PC-3 (cell line): ENCODE data around the gene NXPE2. TPM values are rescaled to one million over a fixed set of nuclear protein-coding genes. Genes with fewer than 3 reads are reported as not detected.

Experiments
- ATAC-seq: fragments of 200-7000 bp; cut with Tn5 transposase; 2 replicates; pipeline ENCODE4 v1.9.1; 2020; ENCODE audit warnings: mild to moderate bottlenecking, moderate library complexity
- BruUV-seq: library from RNA; stranded (reverse); fragments of 400-500 nt; replicated peaks from 2 replicates; lab custom pipeline; 2021; lab: Mats Ljungman, UMichigan
- CTCF ChIA-PET: fragments of 300-600 bp; sonication (Branson Sonifier 250); formaldehyde crosslinking; loops from one replicate; lab custom pipeline; 2022; ENCODE audit warnings: antibody characterized with exemption; lab: Charles Lee
- POLR2A ChIA-PET: fragments of 300-600 bp; sonication (Branson Sonifier 250); formaldehyde crosslinking; loops from one replicate; lab custom pipeline; 2022; ENCODE audit warnings: antibody characterized with exemption; ENCODE audit not compliant: unreplicated experiment; lab: Charles Lee
- DNase-seq: peaks from one replicate; pipeline ENCODE4 v3.0.0-alpha.2; 2015
- H2AFZ ChIP-seq: fragments of 300-600 bp; sonication (generic); 2 replicates; pipeline ENCODE4 v1.6.0; 2016; ENCODE audit warnings: antibody characterized with exemption, low read length
- H3F3A ChIP-seq: fragments of 300-600 bp; sonication (generic); one replicate; pipeline ENCODE4 v1.6.0; 2017; ENCODE audit warnings: antibody characterized with exemption, low read length, control low read depth, mild to moderate bottlenecking; ENCODE audit not compliant: unreplicated experiment
- H3K27ac ChIP-seq: fragments of 300-600 bp; sonication (generic); 2 replicates; pipeline ENCODE4 v1.5.1; 2016; ENCODE audit warnings: mild to moderate bottlenecking, low read length
- H3K27me3 ChIP-seq: fragments of 300-600 bp; sonication (generic); 2 replicates; pipeline ENCODE4 v1.6.1; 2016; ENCODE audit warnings: low read length, mixed read lengths
- H3K36me3 ChIP-seq: fragments of 300-600 bp; sonication (generic); 2 replicates; pipeline ENCODE4 v1.6.1; 2016; ENCODE audit warnings: low read depth, mixed run types, low read length, mixed read lengths
- H3K4me1 ChIP-seq: fragments of 300-600 bp; sonication (generic); 2 replicates; pipeline ENCODE4 v1.5.1; 2016; ENCODE audit warnings: low read length; ENCODE audit not compliant: insufficient read depth
- H3K4me2 ChIP-seq: fragments of 300-600 bp; sonication (generic); 2 replicates; pipeline ENCODE4 v1.6.0; 2016; ENCODE audit warnings: low read length
- H3K4me3 ChIP-seq: fragments of 300-600 bp; sonication (generic); 2 replicates; pipeline ENCODE4 v1.5.1; 2016; ENCODE audit warnings: mild to moderate bottlenecking, low read length, mixed read lengths
- H3K79me2 ChIP-seq: fragments of 300-600 bp; sonication (generic); 2 replicates; pipeline ENCODE4 v1.6.1; 2017; ENCODE audit warnings: low read length, mixed read lengths
- H3K9ac ChIP-seq: fragments of 300-600 bp; sonication (generic); 2 replicates; pipeline ENCODE4 v1.6.0; 2016; ENCODE audit warnings: mild to moderate bottlenecking, low read length
- H3K9me2 ChIP-seq: fragments of 300-600 bp; sonication (generic); replicated peaks from 2 replicates; pipeline ENCODE4 v1.6.1; 2016; ENCODE audit warnings: mixed run types, low read length, mixed read lengths
- H3K9me3 ChIP-seq: fragments of 300-600 bp; sonication (generic); 2 replicates; pipeline ENCODE4 v1.6.1; 2016; ENCODE audit warnings: low read length, mixed read lengths
- H4K20me1 ChIP-seq: fragments of 300-600 bp; sonication (generic); 2 replicates; pipeline ENCODE4 v1.6.1; 2016; ENCODE audit warnings: low read length, mixed read lengths
- EZH2 ChIP-seq: fragments of 300-600 bp; sonication (generic); IDR thresholded peaks from one replicate; pipeline ENCODE4 v1.6.1; 2017; ENCODE audit warnings: antibody characterized with exemption, mild to moderate bottlenecking, low read length; ENCODE audit not compliant: unreplicated experiment
- EZH2phosphoT487 ChIP-seq: fragments of 300-600 bp; sonication (generic); IDR thresholded peaks from 2 replicates; pipeline ENCODE4 v1.6.1; 2018; ENCODE audit warnings: mild to moderate bottlenecking, antibody characterized with exemption, low read length, borderline replicate concordance
- intact Hi-C: fragments of 100-400 bp; cut with micrococcal nuclease; formaldehyde crosslinking; loops from 2 replicates; pipeline ENCODE4 v1.9.0; 2023
- total RNA-seq: library from RNA; depleted of rRNA; stranded (reverse); fragments of >200 nt; gene quantifications from 2 replicates; pipeline ENCODE4 v1.2.3, GENCODE V29; 2014
- TF ChIP-seq, protein P1 (sequence below): fragments of 300-600 bp; sonication (generic); conservative IDR thresholded peaks from 2 replicates; pipeline ENCODE4 v1.5.1; 2017; ENCODE audit warnings: antibody characterized with exemption, low read depth, mild to moderate bottlenecking, low read length

NXPE2 gene
- total RNA-seq, 1 experiment from 2014 or later: not detected

DNA sequence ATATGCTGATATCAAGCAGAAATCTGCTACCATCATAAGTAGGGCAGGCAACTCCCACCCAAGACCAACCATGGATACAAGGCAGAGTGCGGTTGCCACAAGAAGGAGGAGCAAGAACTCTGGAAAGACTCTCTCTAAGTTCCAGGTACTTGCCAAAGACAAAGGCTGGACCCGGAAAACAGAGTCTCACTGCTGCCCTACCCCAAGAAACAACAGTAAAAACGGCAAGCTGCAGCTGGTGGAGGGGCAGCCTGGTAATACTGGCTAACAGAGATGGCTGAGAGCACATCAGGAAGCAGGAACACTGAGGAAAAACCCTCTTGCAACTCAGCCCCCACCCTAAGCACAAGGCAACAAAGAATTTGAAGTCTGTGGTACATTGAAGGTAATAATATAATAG, 27.7 kb upstream of the NXPE2 start:
- CTCF ChIA-PET: no interaction called here
- Histone ChIP-seq H2AFZ (no peak overlapping the region), H3K79me2 (no peaks in the 10 kb centered on the region), H3K36me3 (no peaks in the 10 kb centered on the region), H3K4me2 (no peak overlapping the region), H4K20me1 (no peaks in the 10 kb centered on the region), H3K27ac (no peak overlapping the region), H3K9ac (no peak overlapping the region), H3K4me1 (no peaks in the 10 kb centered on the region), H3K9me3 (no peaks in the 10 kb centered on the region), H3K9me2 (no peaks in the 10 kb centered on the region), H3K4me3 (no peak overlapping the region), H3F3A (no peaks in the 10 kb centered on the region), H3K27me3 (no peaks in the 10 kb centered on the region)
- POLR2A ChIA-PET: no interaction called here
- no peak for DNase-seq
- TF ChIP-seq, protein P1, sequence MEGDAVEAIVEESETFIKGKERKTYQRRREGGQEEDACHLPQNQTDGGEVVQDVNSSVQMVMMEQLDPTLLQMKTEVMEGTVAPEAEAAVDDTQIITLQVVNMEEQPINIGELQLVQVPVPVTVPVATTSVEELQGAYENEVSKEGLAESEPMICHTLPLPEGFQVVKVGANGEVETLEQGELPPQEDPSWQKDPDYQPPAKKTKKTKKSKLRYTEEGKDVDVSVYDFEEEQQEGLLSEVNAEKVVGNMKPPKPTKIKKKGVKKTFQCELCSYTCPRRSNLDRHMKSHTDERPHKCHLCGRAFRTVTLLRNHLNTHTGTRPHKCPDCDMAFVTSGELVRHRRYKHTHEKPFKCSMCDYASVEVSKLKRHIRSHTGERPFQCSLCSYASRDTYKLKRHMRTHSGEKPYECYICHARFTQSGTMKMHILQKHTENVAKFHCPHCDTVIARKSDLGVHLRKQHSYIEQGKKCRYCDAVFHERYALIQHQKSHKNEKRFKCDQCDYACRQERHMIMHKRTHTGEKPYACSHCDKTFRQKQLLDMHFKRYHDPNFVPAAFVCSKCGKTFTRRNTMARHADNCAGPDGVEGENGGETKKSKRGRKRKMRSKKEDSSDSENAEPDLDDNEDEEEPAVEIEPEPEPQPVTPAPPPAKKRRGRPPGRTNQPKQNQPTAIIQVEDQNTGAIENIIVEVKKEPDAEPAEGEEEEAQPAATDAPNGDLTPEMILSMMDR: no peak
- TF ChIP-seq EZH2 (no peak), EZH2phosphoT487 (no peak)
- intact Hi-C loops: no loop called here
- BruUV-seq: no TSS peak
- ATAC-seq: no peak

DNA sequence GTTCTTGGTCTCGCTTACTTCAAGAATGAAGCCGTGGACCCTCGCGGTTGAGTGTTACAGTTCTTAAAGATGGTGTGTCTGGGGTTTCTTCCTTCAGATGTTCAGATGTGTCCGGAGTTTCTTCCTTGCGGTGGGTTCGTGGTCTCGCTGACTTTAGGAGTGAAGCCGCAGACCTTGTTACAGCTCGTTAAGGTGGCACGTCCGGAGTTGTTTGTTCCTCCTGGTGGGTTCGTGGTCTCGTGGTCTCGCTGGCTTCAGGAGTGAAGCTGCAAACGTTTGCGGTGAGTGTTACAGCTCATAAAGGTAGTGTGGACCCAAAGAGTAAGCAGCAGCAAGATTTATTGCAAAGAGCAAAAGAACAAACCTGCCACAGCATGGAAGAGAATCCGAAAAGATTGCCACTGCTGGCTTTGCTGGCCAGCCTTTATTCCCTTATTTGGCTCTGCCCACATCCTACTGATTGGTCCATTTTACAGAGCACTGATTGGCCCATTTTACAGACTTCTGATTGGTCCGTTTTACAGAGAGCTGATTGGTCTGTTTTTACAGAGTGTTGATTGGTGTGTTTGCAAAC, 27.1 kb upstream of the NXPE2 start:
- no peak for ATAC-seq
- no peaks in the 10 kb centered on the region for H3K9me3 ChIP-seq
- H3K4me3 ChIP-seq: no peak overlapping the region
- H3K36me3 ChIP-seq: no peaks in the 10 kb centered on the region
- TF ChIP-seq EZH2 (no peak), EZH2phosphoT487 (no peak)
- TF ChIP-seq, protein P1: no peak
- no TSS peak for BruUV-seq
- no peaks in the 10 kb centered on the region for H3K79me2 ChIP-seq
- H3K27ac ChIP-seq: no peak overlapping the region
- no peak overlapping the region for H3K4me2 ChIP-seq
- no peaks in the 10 kb centered on the region for H3K27me3 ChIP-seq
- no peak for DNase-seq
- no peaks in the 10 kb centered on the region for H3K9me2 ChIP-seq
- ChIA-PET POLR2A (no interaction called here), CTCF (no interaction called here)
- no peak overlapping the region for H3K9ac ChIP-seq
- H3K4me1 ChIP-seq: no peaks in the 10 kb centered on the region
- H4K20me1 ChIP-seq: no peaks in the 10 kb centered on the region
- intact Hi-C loops: no loop called here
- H3F3A ChIP-seq: no peaks in the 10 kb centered on the region
- no peak overlapping the region for H2AFZ ChIP-seq

DNA sequence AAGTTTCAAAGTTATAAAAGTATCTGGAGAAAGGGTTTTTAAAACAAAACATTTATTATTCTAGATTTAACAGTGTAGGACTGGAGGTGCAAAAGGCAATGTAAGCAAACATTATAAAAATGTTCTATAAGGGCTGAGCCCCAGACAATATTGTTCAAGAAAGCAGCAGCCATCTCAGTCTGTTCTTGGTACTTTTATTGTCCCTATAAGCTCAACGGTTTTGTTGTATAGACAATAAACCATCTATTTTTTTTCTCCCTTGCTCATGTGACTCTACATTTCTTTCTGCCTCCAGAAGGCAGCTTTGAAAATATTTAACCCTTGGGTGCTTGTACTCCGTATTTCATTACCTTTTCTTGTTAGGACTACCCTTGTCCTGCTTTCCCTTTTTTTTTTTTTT, 25.2 kb upstream of the NXPE2 start:
- Histone ChIP-seq H3K4me1 (no peaks in the 10 kb centered on the region), H3K9ac (no peak overlapping the region), H3K9me2 (no peaks in the 10 kb centered on the region), H4K20me1 (no peaks in the 10 kb centered on the region), H3K4me3 (no peak overlapping the region), H3K27me3 (no peaks in the 10 kb centered on the region), H3K79me2 (no peaks in the 10 kb centered on the region), H3F3A (no peaks in the 10 kb centered on the region), H3K36me3 (no peaks in the 10 kb centered on the region), H3K4me2 (no peak overlapping the region), H3K9me3 (no peaks in the 10 kb centered on the region), H2AFZ (no peak overlapping the region), H3K27ac (no peak overlapping the region)
- intact Hi-C loops: no loop called here
- ChIA-PET POLR2A (no interaction called here), CTCF (no interaction called here)
- ATAC-seq (no peak), DNase-seq (no peak)
- no peak for TF ChIP-seq EZH2phosphoT487
- TF ChIP-seq EZH2: no peak
- TF ChIP-seq, protein P1: no peak
- BruUV-seq: no TSS peak
